ENCODE data around the gene ZSCAN22. TPM values are rescaled to one million over a fixed set of nuclear protein-coding genes. Genes with fewer than 3 reads are reported as not detected.

Gene ZSCAN22
- total RNA-seq, 1 experiment from 2014 or later, result 4.3 TPM

- Mint-ChIP-seq H3K4me3 (ENCODE audit: unreplicated experiment) (peak within 1 kb of the TSS; percentile 93), H3K9me3 (ENCODE audit: unreplicated experiment) (peaks cover 8% of the 10 kb centered on the region), H3K36me3 (ENCODE audit: insufficient read depth, unreplicated experiment) (peaks cover 67% of the 10 kb centered on the region), H3K27ac (ENCODE audit: unreplicated experiment) (peak within 1 kb of the TSS; percentile 97), H3K4me1 (ENCODE audit: low read depth, unreplicated experiment) (peaks cover 8% of the 10 kb centered on the region), H3K27me3 (ENCODE audit: insufficient read depth, unreplicated experiment) (no peaks in the 10 kb centered on the region)
- DNase-seq, result peak; percentile 94 to 95
- ChIA-PET CTCF (no interaction called here), POLR2A (interaction anchor here (0.6 to 1.8 kb wide), 2 partner anchors 26 to 57 kb away, joined by 3 to 8 read pairs; partner anchors contain the start of genes ZNF497 and ZNF8)
- Histone ChIP-seq H3K36me3 (ENCODE audit: control insufficient read depth, insufficient read depth, low read length) (peaks cover 10% of the 10 kb centered on the region), H3K27me3 (replicated peaks; ENCODE audit: control insufficient read depth, insufficient read depth, low read length) (no peaks in the 10 kb centered on the region), H3K4me1 (peaks cover 11% of the 10 kb centered on the region), H3K4me3 (ENCODE audit: low read depth, low read length) (peak within 1 kb of the TSS; percentile 68), H3K9me3 (0 out of 2 replicates have a peak, but pooled peaks cover 3% of the 10 kb centered on the region)
- no peak for TF ChIP-seq CTCF (IDR thresholded peaks at IDR 0.05; ENCODE audit: insufficient read depth in 1 of 2, low read depth in 1 of 2, low read length in 1 of 2, severe bottlenecking in 1 of 2, unreplicated experiment in 1 of 2)
- intact Hi-C loops (cut with micrococcal nuclease; ENCODE audit: unreplicated experiment), result loop anchor here (1.0 to 10.0 kb wide), 4 partner anchors 21 to 80 kb away; partner anchors contain the start of genes ZNF544, ZNF8, ZNF837 and ZSCAN22
- no TSS peak for BruUV-seq (replicated peaks)
These were observed 21.5 kb upstream of the ZSCAN22 start, which contains the start of gene ERVK3-1 for GRCh38 chr19:58305065-58305931. Gene ERVK3-1, plus strand, starts transcription at chr19:58305377. Its CDS starts 6,792 bp downstream, at chr19:58312169.

GRCh38 chr19:58305932-58306323, 20.9 kb upstream of the ZSCAN22 start:
- CTCF ChIA-PET, result no interaction called here
- Mint-ChIP-seq H3K36me3 (ENCODE audit: insufficient read depth, unreplicated experiment) (peaks cover 65% of the 10 kb centered on the region), H3K4me1 (ENCODE audit: low read depth, unreplicated experiment) (peaks cover 8% of the 10 kb centered on the region), H3K27ac (ENCODE audit: unreplicated experiment) (peak overlapping the region; percentile 97), H3K27me3 (ENCODE audit: insufficient read depth, unreplicated experiment) (no peaks in the 10 kb centered on the region), H3K9me3 (ENCODE audit: unreplicated experiment) (peaks cover 13% of the 10 kb centered on the region), H3K4me3 (ENCODE audit: unreplicated experiment) (peak overlapping the region; percentile 93)
- peaks cover 6% of the 10 kb centered on the region for H3K36me3 ChIP-seq (ENCODE audit: control insufficient read depth, insufficient read depth, low read length)
- intact Hi-C loops (cut with micrococcal nuclease; ENCODE audit: unreplicated experiment), result loop anchor here (1.0 to 10.0 kb wide), 4 partner anchors 20 to 81 kb away; partner anchors contain the start of genes ZNF544, ZNF8, ZNF837 and ZSCAN22
- peak in 1 of 2 experiments; percentile 12 for DNase-seq
- H3K4me3 ChIP-seq (ENCODE audit: low read depth, low read length), result peak overlapping the region; percentile 68
- POLR2A ChIA-PET, result interaction anchor here (1.8 kb wide), 1 partner anchor 57 kb away, joined by 8 read pairs; the partner anchor contains the start of gene ZNF497
- H3K4me1 ChIP-seq, result peaks cover 11% of the 10 kb centered on the region
- no peak for TF ChIP-seq CTCF (IDR thresholded peaks at IDR 0.05; ENCODE audit: insufficient read depth in 1 of 2, low read depth in 1 of 2, low read length in 1 of 2, severe bottlenecking in 1 of 2, unreplicated experiment in 1 of 2)
- BruUV-seq (replicated peaks), result no TSS peak
- H3K27me3 ChIP-seq (replicated peaks; ENCODE audit: control insufficient read depth, insufficient read depth, low read length), result no peaks in the 10 kb centered on the region
- H3K9me3 ChIP-seq, result 0 out of 2 replicates have a peak, but pooled peaks cover 3% of the 10 kb centered on the region

- ChIA-PET POLR2A (no interaction called here), CTCF (no interaction called here)
- no peak overlapping the region for H3K27ac Mint-ChIP-seq (ENCODE audit: unreplicated experiment)
- Histone ChIP-seq H3K9me3 (0 out of 2 replicates have a peak, but pooled peaks cover 3% of the 10 kb centered on the region), H3K36me3 (ENCODE audit: control insufficient read depth, insufficient read depth, low read length) (peaks cover 9% of the 10 kb centered on the region), H3K27me3 (replicated peaks; ENCODE audit: control insufficient read depth, insufficient read depth, low read length) (no peaks in the 10 kb centered on the region), H3K4me1 (peaks cover 11% of the 10 kb centered on the region), H3K4me3 (ENCODE audit: low read depth, low read length) (no peak overlapping the region)
- intact Hi-C loops (cut with micrococcal nuclease; ENCODE audit: unreplicated experiment), result loop anchor here (10.0 kb wide), 1 partner anchor 83 kb away; the partner anchor contains the start of gene ZNF544
- no peak overlapping the region for H3K4me3 Mint-ChIP-seq (ENCODE audit: unreplicated experiment)
- DNase-seq, result no peak
- TF ChIP-seq CTCF (IDR thresholded peaks at IDR 0.05; ENCODE audit: insufficient read depth in 1 of 2, low read depth in 1 of 2, low read length in 1 of 2, severe bottlenecking in 1 of 2, unreplicated experiment in 1 of 2), result no peak
- H3K27me3 Mint-ChIP-seq (ENCODE audit: insufficient read depth, unreplicated experiment), result no peaks in the 10 kb centered on the region
- peaks cover 76% of the 10 kb centered on the region for H3K36me3 Mint-ChIP-seq (ENCODE audit: insufficient read depth, unreplicated experiment)
- no TSS peak for BruUV-seq (replicated peaks)
- H3K4me1 Mint-ChIP-seq (ENCODE audit: low read depth, unreplicated experiment), result peaks cover 8% of the 10 kb centered on the region
- H3K9me3 Mint-ChIP-seq (ENCODE audit: unreplicated experiment), result peaks cover 21% of the 10 kb centered on the region
These were observed 19.1 kb upstream of the ZSCAN22 start for GRCh38 chr19:58307736-58308135.

All from Caco-2 (cell line).